ENCODE measurements around the gene JAK3.
"Not testable (repeated sequence)": the region's sequence is repeated elsewhere in the genome, so short reads cannot be mapped to it uniquely, and the experiment has no call there.

The JAK3 gene

GRCh38 chr19:17847538-17848366, at the start of gene JAK3:
JAK3 (minus strand) TSS chr19:17847982; CDS start chr19:17844417, 3,565 bp downstream.
- Histone ChIP-seq H3K9ac (peak within 1 kb of the TSS; percentile 81; the same call in 1 of the 2 replicates), H3K27me3 (ENCODE audit: insufficient read depth, low read depth) (no peaks in the 10 kb centered on the region), H3K36me3 (ENCODE audit: insufficient read depth) (no peaks in the 10 kb centered on the region), H3K27ac (peak within 1 kb of the TSS; percentile 87), H4K20me1 (ENCODE audit: insufficient read depth) (no peaks in the 10 kb centered on the region), H3K79me2 (ENCODE audit: insufficient read depth, low read depth) (peaks cover 11% of the 10 kb centered on the region), H3K4me1 (ENCODE audit: low read depth, poor library complexity, severe bottlenecking) (peaks cover 25% of the 10 kb centered on the region), H3K4me2 (peak within 1 kb of the TSS; percentile 60), H3K4me3 (IDR thresholded peaks at IDR 0.05; ENCODE audit: insufficient read depth, low read depth, low read length) (no peak within 1 kb of the TSS), H2AFZ (ENCODE audit: low read depth) (peak within 1 kb of the TSS; percentile 90)
- no peak for TF ChIP-seq CTCF (conservative IDR thresholded peaks at IDR 0.05; ENCODE audit: low read depth, low read length)

- peaks cover 84% of the 10 kb centered on the region for H3K27me3 ChIP-seq (ENCODE audit: insufficient read depth, low read depth)
- H3K4me1 ChIP-seq (ENCODE audit: low read depth, poor library complexity, severe bottlenecking), result no peaks in the 10 kb centered on the region
- no peak overlapping the region for H3K27ac ChIP-seq
- no peaks in the 10 kb centered on the region for H4K20me1 ChIP-seq (ENCODE audit: insufficient read depth)
- no peak overlapping the region for H3K4me2 ChIP-seq
- no peak for TF ChIP-seq CTCF (conservative IDR thresholded peaks at IDR 0.05; ENCODE audit: low read depth, low read length)
- no peaks in the 10 kb centered on the region for H3K36me3 ChIP-seq (ENCODE audit: insufficient read depth)
- no peak overlapping the region for H3K9ac ChIP-seq
- H3K79me2 ChIP-seq (ENCODE audit: insufficient read depth, low read depth), result no peaks in the 10 kb centered on the region
- H2AFZ ChIP-seq (ENCODE audit: low read depth), result no peak overlapping the region
- no peak overlapping the region for H3K4me3 ChIP-seq (IDR thresholded peaks at IDR 0.05; ENCODE audit: insufficient read depth, low read depth, low read length)
Observed at GRCh38 chr19:17893766-17894165, 46.0 kb upstream of the JAK3 start.

- H3K4me1 ChIP-seq (ENCODE audit: low read depth, poor library complexity, severe bottlenecking), result no peaks in the 10 kb centered on the region
- no peak overlapping the region for H3K9ac ChIP-seq
- no peaks in the 10 kb centered on the region for H3K79me2 ChIP-seq (ENCODE audit: insufficient read depth, low read depth)
- no peak overlapping the region for H3K4me2 ChIP-seq
- H4K20me1 ChIP-seq (ENCODE audit: insufficient read depth), result no peaks in the 10 kb centered on the region
- H3K36me3 ChIP-seq (ENCODE audit: insufficient read depth), result no peaks in the 10 kb centered on the region
- no peak for TF ChIP-seq CTCF (conservative IDR thresholded peaks at IDR 0.05; ENCODE audit: low read depth, low read length)
- H2AFZ ChIP-seq (ENCODE audit: low read depth), result no peak overlapping the region
- no peak overlapping the region for H3K27ac ChIP-seq
- H3K27me3 ChIP-seq (ENCODE audit: insufficient read depth, low read depth), result peaks cover 84% of the 10 kb centered on the region
- no peak overlapping the region for H3K4me3 ChIP-seq (IDR thresholded peaks at IDR 0.05; ENCODE audit: insufficient read depth, low read depth, low read length)
Observed at GRCh38 chr19:17889609-17890214, 41.9 kb upstream of the JAK3 start.

GRCh38 chr19:17888260-17888659, 40.5 kb upstream of the JAK3 start:
- Histone ChIP-seq H3K4me1 (ENCODE audit: low read depth, poor library complexity, severe bottlenecking) (no peaks in the 10 kb centered on the region), H3K27ac (no peak overlapping the region), H3K27me3 (ENCODE audit: insufficient read depth, low read depth) (peaks cover 79% of the 10 kb centered on the region), H3K36me3 (ENCODE audit: insufficient read depth) (no peaks in the 10 kb centered on the region), H3K4me2 (no peak overlapping the region), H3K9ac (no peak overlapping the region), H2AFZ (ENCODE audit: low read depth) (no peak overlapping the region), H3K79me2 (ENCODE audit: insufficient read depth, low read depth) (no peaks in the 10 kb centered on the region), H3K4me3 (IDR thresholded peaks at IDR 0.05; ENCODE audit: insufficient read depth, low read depth, low read length) (no peak overlapping the region), H4K20me1 (ENCODE audit: insufficient read depth) (no peaks in the 10 kb centered on the region)
- TF ChIP-seq CTCF (conservative IDR thresholded peaks at IDR 0.05; ENCODE audit: low read depth, low read length), result no peak

- not testable (repeated sequence) for H3K36me3 ChIP-seq (ENCODE audit: insufficient read depth); H3K4me1 ChIP-seq (ENCODE audit: low read depth, poor library complexity, severe bottlenecking); H2AFZ ChIP-seq (ENCODE audit: low read depth); H3K4me3 ChIP-seq (IDR thresholded peaks at IDR 0.05; ENCODE audit: insufficient read depth, low read depth, low read length); H3K27ac ChIP-seq; H4K20me1 ChIP-seq (ENCODE audit: insufficient read depth); H3K4me2 ChIP-seq; H3K79me2 ChIP-seq (ENCODE audit: insufficient read depth, low read depth); H3K9ac ChIP-seq
- H3K27me3 ChIP-seq (ENCODE audit: insufficient read depth, low read depth), result peaks cover 75% of the 10 kb centered on the region
Observed at GRCh38 chr19:17887221-17887620, 39.4 kb upstream of the JAK3 start.
